H1 (cell line): ENCODE data around the gene ACADM. TPM values are rescaled to one million over a fixed set of nuclear protein-coding genes. Genes with fewer than 3 reads are reported as not detected.

Experiments used
- CTCF ChIA-PET: fragments of 300-600 bp; sonication (Branson Sonifier 250); formaldehyde crosslinking; loops from one replicate; lab custom pipeline; 2021; ENCODE audit not compliant: partially characterized antibody; lab: Charles Lee
- POLR2A ChIA-PET: fragments of 300-600 bp; sonication (Branson Sonifier 250); formaldehyde crosslinking; loops from one replicate; lab custom pipeline; 2021; ENCODE audit warnings: inconsistent platforms; ENCODE audit not compliant: partially characterized antibody; lab: Charles Lee
- DNase-seq, 2 experiments: peaks; one replicate each; pipeline versions ENCODE4 v3.0.0 to v3.0.0-alpha.2; 2010 to 2022; ENCODE audit warnings: low spot score in 2 of 2, low read depth in 1 of 2, mixed read lengths in 1 of 2
- FAIRE-seq: peaks from 2 replicates; lab custom pipeline; 2011; peaks lifted over from hg19 to GRCh38; lab: Jason Lieb, UNC
- H2AFZ ChIP-seq: 2 replicates; pipeline ENCODE4 v1.8.1; 2012; ENCODE audit warnings: low read length, inconsistent platforms
- H2AK5ac ChIP-seq: 2 replicates; pipeline ENCODE4 v1.6.1; 2013; ENCODE audit warnings: low read depth, low read length
- H2BK120ac ChIP-seq: replicated peaks from 2 replicates; pipeline ENCODE3; 2013; ENCODE audit warnings: low read depth, low read length, inconsistent platforms
- H2BK12ac ChIP-seq: 2 replicates; pipeline ENCODE4 v1.6.1; 2013; ENCODE audit warnings: low read depth, low read length
- H2BK15ac ChIP-seq: 2 replicates; pipeline ENCODE4 v1.6.1; 2013; ENCODE audit warnings: low read length
- H2BK20ac ChIP-seq: 2 replicates; pipeline ENCODE4 v1.6.1; 2013; ENCODE audit warnings: low read length
- H2BK5ac ChIP-seq: 2 replicates; pipeline ENCODE4 v1.6.1; 2013; ENCODE audit warnings: low read depth, low read length
- H3K14ac ChIP-seq: 2 replicates; pipeline ENCODE4 v1.6.1; 2013; ENCODE audit warnings: inconsistent platforms; ENCODE audit not compliant: insufficient read length
- H3K18ac ChIP-seq: 2 replicates; pipeline ENCODE4 v1.6.1; 2013; ENCODE audit warnings: low read length; ENCODE audit errors: extremely low read depth
- H3K23ac ChIP-seq: 2 replicates; pipeline ENCODE4 v1.6.1; 2013; ENCODE audit warnings: inconsistent platforms; ENCODE audit not compliant: insufficient read length
- H3K23me2 ChIP-seq: 2 replicates; pipeline ENCODE4 v1.6.1; 2013; ENCODE audit warnings: low read depth, low read length
- H3K27ac ChIP-seq: 2 replicates; pipeline ENCODE4 v1.6.1; 2011; ENCODE audit warnings: low read depth, low read length, inconsistent platforms
- H3K27me3 ChIP-seq, 4 experiments: replicated peaks in 1 of 4; 1 replicate in 1 of 4; 2 replicates in 3 of 4; pipeline versions ENCODE4 v1.6.1 to v1.8.1; 2011 to 2013; ENCODE audit warnings: low read length in 3 of 4, mild to moderate bottlenecking in 3 of 4, inconsistent platforms in 2 of 4, mixed read lengths in 2 of 4, moderate library complexity in 1 of 4; ENCODE audit not compliant: control insufficient read depth in 3 of 4, insufficient read depth in 3 of 4; ENCODE audit errors: extremely low read depth in 1 of 4
- H3K36me3 ChIP-seq, 4 experiments: 2 replicates each; pipeline versions ENCODE4 v1.6.1 to v1.8.1; 2011 to 2013; ENCODE audit warnings: mild to moderate bottlenecking in 4 of 4, low read length in 3 of 4, moderate library complexity in 2 of 4, control low read depth in 1 of 4, inconsistent platforms in 1 of 4; ENCODE audit not compliant: insufficient read depth in 4 of 4, control insufficient read depth in 2 of 4
- H3K4ac ChIP-seq: replicated peaks from 2 replicates; pipeline ENCODE3; 2013; ENCODE audit warnings: low read length, low read depth, mixed read lengths, inconsistent platforms; ENCODE audit not compliant: insufficient read length
- H3K4me1 ChIP-seq, 4 experiments: replicated peaks in 1 of 4; 1 replicate in 1 of 4; 2 replicates in 3 of 4; pipeline versions ENCODE4 v1.6.1 to v1.8.1; 2011 to 2013; ENCODE audit warnings: low read length in 3 of 4, inconsistent platforms in 2 of 4, mixed read lengths in 1 of 4; ENCODE audit not compliant: insufficient read depth in 4 of 4, control insufficient read depth in 3 of 4
- H3K4me2 ChIP-seq, 2 experiments: 2 replicates each; pipeline versions ENCODE4 v1.6.1 to v1.8.1; 2011 to 2013; ENCODE audit warnings: low read depth in 2 of 2, low read length in 2 of 2, control low read depth in 1 of 2, inconsistent platforms in 1 of 2, mild to moderate bottlenecking in 1 of 2; ENCODE audit not compliant: insufficient read depth in 1 of 2
- H3K4me3 ChIP-seq, 4 experiments: fragments of 200-600, 300-600 bp in 1 of 4; sonication (generic), shearing (Covaris generic), sonication (Bioruptor Twin) in 1 of 4; 2 replicates each; pipeline versions ENCODE4 v1.5.1 to v1.8.1; 2011 to 2016; ENCODE audit warnings: low read length in 4 of 4, low read depth in 3 of 4, control low read depth in 2 of 4, inconsistent platforms in 2 of 4, mild to moderate bottlenecking in 2 of 4, mixed read lengths in 1 of 4, moderate library complexity in 1 of 4; ENCODE audit not compliant: insufficient read depth in 2 of 4; ENCODE audit errors: extremely low read depth in 1 of 4
- H3K56ac ChIP-seq: replicated peaks from 2 replicates; pipeline ENCODE3; 2013; ENCODE audit warnings: low read depth, mild to moderate bottlenecking, mixed read lengths, low read length, inconsistent platforms; ENCODE audit not compliant: insufficient read length
- H3K79me1 ChIP-seq: 2 replicates; pipeline ENCODE4 v1.6.1; 2013; ENCODE audit warnings: low read depth, low read length, control low read depth
- H3K79me2 ChIP-seq, 2 experiments: 2 replicates each; pipeline versions ENCODE4 v1.6.1 to v1.8.1; 2012 to 2013; ENCODE audit warnings: low read length in 2 of 2, mild to moderate bottlenecking in 2 of 2, inconsistent platforms in 1 of 2; ENCODE audit not compliant: insufficient read depth in 2 of 2, control insufficient read depth in 1 of 2
- H3K9ac ChIP-seq, 4 experiments: replicated peaks in 1 of 4; 1 replicate in 1 of 4; 2 replicates in 3 of 4; pipeline versions ENCODE4 v1.6.1 to v1.8.1; 2011 to 2013; ENCODE audit warnings: low read depth in 3 of 4, low read length in 3 of 4, control low read depth in 2 of 4, mild to moderate bottlenecking in 2 of 4, moderate library complexity in 2 of 4, inconsistent platforms in 1 of 4; ENCODE audit errors: extremely low read depth in 1 of 4
- H3K9me3 ChIP-seq, 2 experiments: 2 replicates each; pipeline versions ENCODE4 v1.6.1 to v1.8.1; 2012 to 2013; ENCODE audit warnings: mild to moderate bottlenecking in 2 of 2, moderate library complexity in 2 of 2, control low read depth in 1 of 2, inconsistent platforms in 1 of 2, low read depth in 1 of 2, low read length in 1 of 2, mixed read lengths in 1 of 2; ENCODE audit not compliant: insufficient read depth in 2 of 2
- H4K20me1 ChIP-seq, 2 experiments: replicated peaks in 1 of 2; 2 replicates each; pipeline versions ENCODE3 to v1.8.1; 2011 to 2013; ENCODE audit warnings: inconsistent platforms in 2 of 2, low read length in 2 of 2, mild to moderate bottlenecking in 1 of 2; ENCODE audit not compliant: insufficient read depth in 2 of 2, control insufficient read depth in 1 of 2
- H4K5ac ChIP-seq: 2 replicates; pipeline ENCODE4 v1.6.1; 2013; ENCODE audit warnings: low read length, low read depth, mixed read lengths, inconsistent platforms; ENCODE audit not compliant: insufficient read length
- H4K8ac ChIP-seq: 2 replicates; pipeline ENCODE4 v1.8.0; 2013; ENCODE audit warnings: mild to moderate bottlenecking, moderate library complexity, low read length, inconsistent platforms; ENCODE audit not compliant: insufficient read depth; ENCODE audit errors: extremely low read depth
- H4K91ac ChIP-seq: replicated peaks from 2 replicates; pipeline ENCODE3; 2013; ENCODE audit warnings: low read length, mixed read lengths, inconsistent platforms; ENCODE audit not compliant: insufficient read length
- BRCA1 ChIP-seq: IDR thresholded peaks from 2 replicates; pipeline ENCODE4 v1.6.1; 2012; ENCODE audit warnings: low read depth, low read length, improper control_type of control experiment
- CEBPB ChIP-seq: IDR thresholded peaks from 2 replicates; pipeline ENCODE4 v1.6.1; 2012; ENCODE audit warnings: low read depth, low read length
- GTF2F1 ChIP-seq: IDR thresholded peaks from 2 replicates; pipeline ENCODE4 v1.6.1; 2012; ENCODE audit warnings: low read depth, low read length, improper control_type of control experiment, borderline replicate concordance
- NANOG ChIP-seq: IDR thresholded peaks from 2 replicates; pipeline ENCODE4 v1.6.1; 2011; ENCODE audit warnings: low read length, low read depth, mild to moderate bottlenecking, inconsistent platforms; ENCODE audit not compliant: insufficient read depth, poor library complexity, severe bottlenecking
- POLR2AphosphoS5 ChIP-seq: IDR thresholded peaks from 2 replicates; pipeline ENCODE4 v1.6.1; 2011; ENCODE audit warnings: low read depth, low read length
- SIN3A ChIP-seq, 2 experiments: IDR thresholded peaks in 1 of 2; conservative IDR thresholded peaks in 1 of 2; 2 replicates each; pipeline ENCODE4 v1.6.1; 2011 to 2012; ENCODE audit warnings: low read length in 2 of 2, improper control_type of control experiment in 1 of 2, low read depth in 1 of 2, mild to moderate bottlenecking in 1 of 2
- SIRT6 ChIP-seq: IDR thresholded peaks from one replicate; pipeline ENCODE4 v1.7.1; 2012; ENCODE audit warnings: low read length, inconsistent platforms
- TAF1 ChIP-seq: IDR thresholded peaks from 2 replicates; pipeline ENCODE4 v1.6.1; 2011; ENCODE audit warnings: mild to moderate bottlenecking, low read depth, low read length
- TCF12 ChIP-seq: IDR thresholded peaks from 2 replicates; pipeline ENCODE4 v1.6.1; 2011; ENCODE audit warnings: low read depth, mild to moderate bottlenecking, low read length
- polyA plus RNA-seq, 7 experiments: library from polyadenylated mRNA; depleted of rRNA in 3 of 7; stranded (reverse) in 5 of 7; unstranded in 2 of 7; fragments of >200 nt in 5 of 7; fragments of 200-250 nt in 2 of 7; gene quantifications; 1 replicate in 5 of 7; 2 replicates in 1 of 7; 4 replicates in 1 of 7; pipeline versions ENCODE4 v1.2.1 to v1.2.3, GENCODE V29; 2011 to 2013; ENCODE audit warnings: missing spikeins in 2 of 7, mixed read lengths in 2 of 7
- total RNA-seq: library from RNA; stranded (reverse); fragmentation: NEBNext Ultra II Directional; extraction: Animal tissue kit (Norgen Biotek cat#: 25700); gene quantifications from 2 replicates; pipeline ENCODE4 v1.2.1, GENCODE V29; 2021
- TF ChIP-seq, protein P1 (sequence below): IDR thresholded peaks from 2 replicates; pipeline ENCODE4 v1.6.1; 2012; ENCODE audit warnings: inconsistent platforms

The ACADM gene
- total and polyA plus RNA-seq, 2 of the 8 experiments (the other 6 are each of a cell fraction or from before 2014, with no cell fraction given), result 14.3 to 40.0 TPM

DNA sequence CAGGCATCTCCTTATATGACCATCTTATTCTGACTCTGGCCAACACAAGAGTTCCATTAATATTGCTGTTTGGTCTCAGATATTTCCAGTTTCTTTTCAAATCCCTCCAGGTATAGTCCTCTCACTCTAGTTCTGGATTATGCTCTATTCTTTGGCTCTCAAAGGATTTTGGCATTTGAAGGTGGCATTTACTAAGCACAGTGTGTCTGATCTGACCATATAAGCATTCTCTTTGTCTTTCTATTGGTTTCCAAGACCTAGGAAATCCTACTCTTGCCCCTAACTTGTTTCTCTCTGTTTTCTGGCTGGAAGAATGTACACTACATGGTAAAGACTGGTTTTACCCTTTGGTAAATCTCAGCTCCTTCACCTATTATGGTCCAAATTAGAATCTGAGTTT is 12.7 kb upstream of the ACADM start:
- ChIA-PET CTCF (no interaction called here), POLR2A (interaction anchor here (1.8 kb wide), 1 partner anchor 11 kb away, joined by 10 read pairs; the partner anchor contains the start of gene ACADM)
- Histone ChIP-seq H3K23me2 (no peaks in the 10 kb centered on the region), H2AFZ (no peak overlapping the region), H4K8ac (no peak overlapping the region), H4K20me1 (no peaks in the 10 kb centered on the region), H3K4ac (no peak overlapping the region), H3K4me3 (no peak overlapping the region), H3K23ac (no peak overlapping the region), H3K18ac (no peak overlapping the region), H3K9ac (no peak overlapping the region), H3K79me1 (no peaks in the 10 kb centered on the region), H3K4me2 (no peak overlapping the region), H2BK120ac (no peak overlapping the region), H2BK5ac (no peak overlapping the region), H2AK5ac (no peak overlapping the region), H3K4me1 (no peaks in the 10 kb centered on the region), H3K27ac (no peak overlapping the region), H3K27me3 (no peaks in the 10 kb centered on the region), H4K5ac (no peak overlapping the region), H2BK20ac (no peak overlapping the region), H3K14ac (no peak overlapping the region), H2BK12ac (no peak overlapping the region), H2BK15ac (no peak overlapping the region), H3K36me3 (no peaks in the 10 kb centered on the region), H4K91ac (no peak overlapping the region), H3K9me3 (no peaks in the 10 kb centered on the region), H3K56ac (no peak overlapping the region), H3K79me2 (no peaks in the 10 kb centered on the region)
- DNase-seq (no peak), FAIRE-seq (no peak)
- TF ChIP-seq SIN3A (conservative IDR thresholded peaks at IDR 0.05 in 1 of 2, IDR thresholded peaks at IDR 0.05 in 1 of 2; ENCODE audit: low read depth in 1 of 2, low read length in 2 of 2) (no peak), GTF2F1 (no peak), SIRT6 (no peak), NANOG (no peak), POLR2AphosphoS5 (no peak), BRCA1 (no peak), CEBPB (no peak), TCF12 (no peak), TAF1 (no peak)
- TF ChIP-seq, protein P1, sequence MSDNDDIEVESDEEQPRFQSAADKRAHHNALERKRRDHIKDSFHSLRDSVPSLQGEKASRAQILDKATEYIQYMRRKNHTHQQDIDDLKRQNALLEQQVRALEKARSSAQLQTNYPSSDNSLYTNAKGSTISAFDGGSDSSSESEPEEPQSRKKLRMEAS, result no peak
